ENCODE measurements around the gene RBM47.
A peak's percentile ranks its signal among the peaks of the same experiment; 100 is the strongest.
"Not testable (repeated sequence)": the region's sequence is repeated elsewhere in the genome, so short reads cannot be mapped to it uniquely, and the experiment has no call there.

The RBM47 gene

DNA sequence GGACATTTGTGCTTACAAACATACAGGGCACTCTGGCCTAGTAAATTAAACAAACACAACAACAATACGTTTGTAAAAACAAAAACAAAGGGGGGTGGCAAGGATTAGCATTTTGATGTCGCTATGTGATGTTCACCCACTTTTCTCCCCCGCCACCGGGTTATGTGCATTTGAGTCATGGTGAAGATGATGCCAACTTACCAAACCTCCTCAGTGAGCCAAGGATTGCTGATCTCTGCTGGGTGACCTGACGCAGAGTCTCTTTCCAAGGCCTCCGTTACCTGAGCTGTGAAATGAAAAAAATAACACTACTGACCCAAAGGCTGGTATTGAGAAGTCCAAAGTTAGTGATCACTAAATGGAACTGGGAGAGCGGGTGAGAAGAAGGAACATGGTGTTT, 85.4 kb downstream of the RBM47 start:
- DNase-seq: no peak

DNA sequence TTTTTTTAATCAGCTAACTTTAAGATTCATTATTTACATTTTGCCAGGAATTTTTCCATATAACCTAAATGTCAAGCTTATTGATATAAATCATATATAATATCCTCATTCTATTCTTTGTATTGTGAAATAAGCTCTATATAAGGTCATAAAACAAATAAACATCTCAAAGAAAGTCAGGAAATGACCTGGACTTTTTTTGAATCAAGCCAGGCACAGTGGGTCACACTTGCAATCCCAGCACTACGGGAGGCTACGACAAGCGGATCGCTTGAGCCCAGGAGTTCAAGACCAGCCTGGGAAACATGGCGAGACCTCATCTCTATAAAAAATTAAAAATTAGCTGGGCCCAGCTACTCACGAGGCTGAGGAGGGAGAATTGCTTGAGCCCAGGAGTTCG, 88.9 kb downstream of the RBM47 start:
- no peak for DNase-seq

DNA sequence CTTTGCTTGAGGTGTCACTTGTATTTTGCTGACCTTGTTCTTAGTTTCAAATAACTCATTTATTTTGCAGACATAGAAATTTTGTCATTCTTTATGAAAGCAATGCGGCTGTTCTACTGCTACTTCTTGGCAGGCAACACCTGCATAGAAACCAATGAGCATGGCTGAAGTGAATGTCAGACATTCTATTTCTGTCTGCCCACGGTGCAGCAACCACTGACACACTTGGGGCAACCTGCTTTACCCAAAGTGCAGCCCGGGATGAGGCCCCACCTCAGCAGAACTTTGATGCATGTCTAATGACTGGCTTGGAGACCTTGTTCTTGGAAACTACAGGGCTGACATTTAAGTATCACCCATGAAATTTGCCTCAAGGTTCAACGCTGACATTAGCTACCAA, 93.6 kb downstream of the RBM47 start:
- no peak for DNase-seq

DNA sequence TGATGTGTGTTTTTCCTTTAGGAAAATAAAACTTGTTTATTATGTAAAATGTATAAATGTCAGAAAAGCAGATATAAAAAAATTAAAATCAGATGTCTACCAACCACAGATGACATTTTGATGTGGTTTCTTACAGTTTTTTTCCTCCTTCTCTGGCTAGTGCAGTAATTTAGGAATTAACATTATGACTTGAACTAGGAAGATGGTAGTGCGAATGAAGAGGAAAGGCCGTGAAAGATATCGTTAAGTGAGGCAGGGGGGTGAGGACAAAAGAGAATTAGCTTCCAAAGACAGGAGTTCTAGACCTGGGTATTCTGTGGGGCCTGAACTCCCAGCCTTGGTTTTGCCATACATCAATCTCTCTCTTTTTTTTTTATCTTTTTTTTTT, 98.0 kb downstream of the RBM47 start:
- DNase-seq: no peak

DNA sequence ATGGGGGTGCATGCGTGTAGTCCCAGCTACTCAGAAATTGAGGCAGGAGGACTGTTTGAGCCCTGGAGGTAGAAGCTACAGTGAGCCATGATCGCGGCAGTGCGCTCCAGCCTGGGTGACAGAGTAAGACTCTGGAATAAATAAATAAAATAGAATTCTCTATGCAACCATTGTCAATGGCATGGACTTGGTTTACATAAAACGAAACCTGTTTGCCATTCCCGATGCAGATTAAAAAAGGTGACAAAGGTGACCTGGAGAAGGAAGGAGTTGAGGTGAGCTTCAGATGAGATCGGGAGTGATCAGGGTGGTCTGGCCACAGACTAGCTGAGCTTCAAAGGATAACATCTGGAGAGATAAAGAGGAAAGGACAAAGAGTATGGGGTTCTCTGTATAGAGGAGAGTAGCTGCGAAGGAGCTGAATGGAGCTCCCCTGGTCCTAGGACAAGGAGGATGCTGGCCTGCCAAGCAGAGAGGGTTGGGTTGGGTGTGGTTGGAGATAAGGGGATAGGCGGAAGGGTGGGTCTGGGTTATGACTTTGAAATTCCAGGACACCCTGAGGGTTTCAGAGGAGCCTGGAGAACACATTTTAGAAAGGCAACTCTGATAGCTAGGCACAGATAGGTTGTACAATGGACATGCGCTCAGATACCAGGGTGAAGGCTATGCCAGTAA, 98.6 kb downstream of the RBM47 start:
- no peak for DNase-seq

DNA sequence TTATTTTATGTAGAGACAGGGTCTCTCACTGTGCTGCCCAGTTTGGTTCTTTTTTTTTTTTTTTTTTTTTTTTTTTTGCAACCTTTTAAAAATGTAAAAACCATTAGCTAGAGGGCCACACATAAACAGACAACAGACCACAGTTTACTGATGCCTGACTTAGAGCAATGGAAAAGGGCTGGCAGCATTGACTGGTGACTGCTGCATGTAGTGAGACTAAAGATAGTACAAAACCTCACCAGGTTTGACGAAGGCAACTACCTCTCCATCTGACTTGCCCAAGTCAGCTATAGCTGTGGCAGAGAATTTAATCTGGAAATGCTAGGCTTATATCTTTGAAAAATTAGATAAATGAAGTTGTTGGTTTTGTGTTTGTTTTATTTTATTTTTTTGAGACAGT, 102.9 kb downstream of the RBM47 start:
- DNase-seq: no peak

DNA sequence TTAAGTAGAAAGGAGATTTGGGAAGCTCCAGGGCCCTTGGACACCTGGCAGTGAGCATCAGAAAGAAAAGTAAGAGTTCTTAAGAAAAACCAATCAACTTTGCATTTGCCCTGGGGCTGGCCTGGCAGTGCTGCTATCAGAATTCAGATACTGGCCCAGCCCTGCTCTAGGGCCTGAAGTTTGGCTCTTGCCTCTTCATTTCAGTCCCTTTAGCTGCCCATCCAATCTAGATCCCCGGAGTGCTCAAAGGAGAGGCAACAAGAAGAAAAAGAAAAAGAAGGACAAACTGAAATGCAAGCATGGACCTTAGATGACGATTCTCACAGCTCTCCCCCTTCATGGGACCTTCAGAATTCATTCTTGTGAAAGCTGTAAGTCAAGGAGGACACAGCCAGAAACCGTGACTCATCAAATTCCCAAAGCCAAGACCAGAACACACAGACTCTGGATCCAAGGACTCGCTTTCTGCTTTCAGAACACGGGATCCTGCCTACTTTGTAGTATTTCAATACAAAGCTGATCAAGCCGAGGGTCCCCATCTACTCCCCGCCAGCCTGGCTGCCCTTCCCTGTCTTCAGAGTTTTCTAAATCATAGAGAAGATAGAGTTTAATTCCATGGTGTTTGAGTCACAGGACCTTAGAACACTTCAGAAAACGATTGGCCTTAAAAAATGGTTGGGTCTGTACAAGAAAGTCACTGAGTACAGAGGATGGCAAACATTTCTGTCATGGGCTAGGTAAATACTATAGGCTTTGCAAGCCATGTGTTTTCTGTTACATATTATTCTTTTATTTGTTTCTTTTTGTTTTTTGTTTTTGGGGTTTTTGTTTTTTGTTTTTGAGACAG, 103.7 kb downstream of the RBM47 start:
- peak in 1 of 56 donors; percentile 3 for DNase-seq

DNA sequence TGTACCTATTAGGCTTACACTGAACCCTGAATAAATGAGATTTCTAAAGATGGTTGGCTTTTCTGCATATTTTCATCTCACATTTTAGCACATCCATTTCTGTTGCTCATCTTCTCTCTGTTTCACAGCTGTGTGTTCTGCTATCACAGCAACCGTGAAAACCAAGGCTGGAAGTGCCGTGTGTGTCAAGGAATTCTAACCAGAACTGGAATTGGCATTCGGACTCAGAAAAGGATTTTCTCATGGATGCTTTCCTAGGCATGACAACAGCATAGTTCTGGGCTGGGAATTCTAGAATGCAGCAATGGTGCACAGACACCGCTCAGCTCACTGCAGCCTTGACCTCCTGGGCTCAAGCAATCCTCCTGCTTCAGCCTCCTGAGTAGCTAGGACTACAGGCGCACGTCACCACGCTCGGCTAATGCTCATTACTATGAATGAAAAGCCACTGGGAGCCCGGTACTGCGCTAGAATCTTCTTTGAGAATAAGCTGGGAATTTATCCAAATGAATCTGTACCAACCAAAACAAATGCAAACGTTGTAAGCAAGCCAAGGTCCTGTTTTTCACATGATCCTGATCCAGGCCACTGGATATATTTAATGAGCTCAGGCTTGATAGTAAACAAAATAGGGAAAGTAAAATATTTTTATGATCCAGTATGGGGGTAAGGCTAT, 105.2 kb downstream of the RBM47 start:
- DNase-seq: peak in 1 of 56 donors; percentile 1

DNA sequence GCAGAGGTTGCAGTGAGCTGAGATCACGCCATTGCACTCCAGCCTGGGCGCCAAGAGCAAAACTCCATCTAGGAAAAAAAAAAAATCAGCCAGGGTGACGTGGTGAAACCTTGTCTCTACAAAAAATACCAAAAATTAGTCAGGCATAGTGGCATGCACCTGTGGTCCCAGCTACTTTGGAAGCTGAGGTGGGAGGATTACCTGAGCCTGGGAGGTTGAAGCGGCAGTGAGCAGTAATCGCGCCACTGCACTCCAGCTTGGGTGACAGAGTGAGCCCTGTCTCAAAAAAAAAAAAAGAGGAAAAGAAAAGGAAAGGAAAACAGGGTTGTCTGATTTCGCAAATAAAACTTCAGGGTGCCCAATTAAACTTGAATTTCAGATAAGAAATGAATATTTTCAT, 106.1 kb downstream of the RBM47 start:
- no peak for DNase-seq

DNA sequence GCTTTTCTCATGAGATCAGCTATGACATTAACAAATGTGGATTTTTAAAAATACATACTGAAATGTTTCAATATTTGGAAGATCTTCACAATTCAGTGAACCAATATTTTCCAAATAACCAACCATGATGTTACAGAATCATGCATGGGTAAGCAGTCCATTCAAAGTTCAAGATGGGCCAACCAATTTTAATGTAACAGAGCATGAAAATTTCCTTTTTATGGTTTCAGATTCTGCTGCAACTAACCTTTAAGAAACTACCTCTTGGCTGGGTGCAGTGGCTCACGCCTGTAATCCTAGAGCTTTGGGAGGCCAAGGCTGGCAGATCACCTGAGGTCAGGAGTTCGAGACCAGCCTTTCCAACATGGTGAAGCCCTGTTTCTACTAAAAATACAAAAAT, 107.7 kb downstream of the RBM47 start:
- DNase-seq: no peak

DNA sequence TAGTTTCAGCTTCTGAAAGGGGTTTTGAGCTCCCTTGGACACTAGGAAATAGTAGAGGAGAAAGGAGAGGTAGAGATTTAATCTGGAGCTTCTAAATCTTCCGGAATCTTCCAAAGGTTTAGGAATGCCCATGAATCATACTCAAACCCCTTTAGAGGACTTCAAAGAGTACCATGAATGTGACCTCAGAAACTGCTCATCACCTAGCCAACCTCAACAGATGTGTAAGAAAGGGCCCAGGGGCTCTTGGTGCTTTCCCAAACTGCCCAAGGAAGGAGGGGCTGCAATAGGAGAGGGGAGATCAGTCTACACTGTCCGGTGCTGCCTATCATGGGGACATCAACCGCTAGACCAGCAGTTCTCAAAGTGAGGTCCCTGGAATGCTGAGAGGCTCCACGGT, 109.1 kb downstream of the RBM47 start:
- no peak for DNase-seq

DNA sequence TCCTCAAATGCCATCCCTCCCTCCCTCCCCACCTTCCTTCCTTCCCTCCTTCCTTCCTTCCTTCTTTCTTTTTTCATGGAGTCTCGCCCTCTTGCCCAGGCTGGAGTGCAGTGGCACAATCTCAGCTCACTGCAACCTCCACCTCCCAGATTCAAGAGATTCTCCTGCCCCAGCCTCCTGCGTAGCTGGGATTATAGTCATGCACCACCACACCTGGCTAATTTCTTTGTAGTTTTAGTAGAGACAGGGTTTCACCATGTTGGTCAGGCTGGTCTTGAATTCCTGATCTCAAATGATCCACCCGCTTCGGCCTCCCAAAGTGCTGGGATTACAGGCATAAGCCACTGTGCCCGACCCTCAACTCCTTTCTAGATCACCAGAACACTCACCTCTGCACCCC, 112.6 kb downstream of the RBM47 start:
- not testable (repeated sequence) for DNase-seq

DNA sequence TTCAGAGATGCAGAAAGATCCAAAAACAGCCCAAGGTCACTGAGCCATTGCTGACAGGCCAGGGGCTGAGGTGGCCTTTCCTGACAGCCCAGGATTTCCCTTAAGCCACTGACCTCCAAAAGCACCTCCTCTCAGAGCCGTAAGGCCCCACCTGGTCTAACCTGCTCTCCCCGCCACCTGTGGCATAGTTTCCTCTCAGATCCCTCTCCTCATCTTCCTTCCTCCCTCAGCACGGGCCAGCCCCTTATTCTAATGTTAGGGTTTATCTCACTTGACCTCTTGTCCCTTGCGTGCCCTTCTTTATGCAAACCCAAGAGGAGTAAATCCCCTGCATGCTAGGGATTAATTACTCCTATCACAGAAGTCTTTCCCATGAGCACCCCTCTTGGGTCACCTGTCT, 113.0 kb downstream of the RBM47 start:
- DNase-seq: no peak

DNA sequence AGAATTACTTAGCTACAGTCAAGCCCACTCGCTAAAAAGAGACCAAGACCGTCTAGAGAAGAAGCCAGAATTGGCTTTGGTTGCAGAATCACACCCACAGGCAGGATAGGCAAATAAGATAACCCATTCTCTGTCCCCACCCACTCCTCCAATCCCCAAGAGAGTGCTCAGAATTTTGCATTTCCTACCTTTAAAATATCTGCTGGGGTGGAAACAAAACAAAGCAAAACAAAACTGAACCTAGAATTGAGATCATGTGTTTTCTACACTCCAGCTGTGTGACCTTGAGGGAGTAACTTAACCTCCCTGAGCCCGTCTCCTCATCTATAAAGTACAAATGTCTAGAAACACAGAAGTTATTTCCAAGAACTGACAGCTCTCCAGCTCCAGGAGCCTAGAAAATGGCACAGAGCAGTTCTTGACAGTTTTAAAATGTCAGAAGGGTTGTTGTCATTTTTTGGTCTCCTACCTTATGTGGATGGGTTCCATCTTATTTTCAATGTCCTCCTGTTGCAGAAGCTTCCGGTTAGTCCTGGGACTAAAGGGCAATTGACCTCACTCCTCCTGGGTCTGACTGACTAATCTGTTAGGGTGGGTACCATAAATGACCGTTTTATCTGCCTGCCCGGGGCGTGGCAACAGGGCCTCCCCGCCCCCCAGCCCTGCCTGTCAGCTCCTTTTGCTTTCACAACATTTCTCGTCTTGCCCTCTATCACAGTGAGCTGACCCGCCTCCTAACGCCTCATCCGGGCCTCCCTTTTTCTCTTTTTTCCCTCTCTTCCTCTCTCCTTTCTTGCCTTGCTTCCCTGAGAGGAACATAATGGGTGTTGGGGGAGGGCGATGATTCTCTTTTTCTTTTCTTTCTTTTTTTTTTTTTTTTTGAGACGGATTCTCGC, 114.0 kb downstream of the RBM47 start:
- no peak for DNase-seq

DNA sequence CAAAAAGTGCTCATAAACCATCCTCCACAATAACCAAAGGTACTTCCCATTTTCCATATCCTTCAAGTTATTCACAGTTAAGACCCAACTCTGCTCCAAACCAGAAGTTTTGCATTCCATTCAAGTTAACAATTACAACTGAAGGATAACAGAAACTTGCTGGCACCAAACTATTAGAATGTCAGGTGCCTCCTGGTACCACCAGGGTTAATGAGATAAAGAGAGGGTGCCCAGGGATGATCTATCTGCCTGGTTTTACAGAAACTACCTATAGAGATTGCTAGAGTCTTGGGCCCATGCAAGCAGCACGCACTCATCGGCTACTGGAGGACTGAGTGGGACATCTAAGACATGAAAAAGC, 114.6 kb downstream of the RBM47 start:
- no peak for DNase-seq

DNA sequence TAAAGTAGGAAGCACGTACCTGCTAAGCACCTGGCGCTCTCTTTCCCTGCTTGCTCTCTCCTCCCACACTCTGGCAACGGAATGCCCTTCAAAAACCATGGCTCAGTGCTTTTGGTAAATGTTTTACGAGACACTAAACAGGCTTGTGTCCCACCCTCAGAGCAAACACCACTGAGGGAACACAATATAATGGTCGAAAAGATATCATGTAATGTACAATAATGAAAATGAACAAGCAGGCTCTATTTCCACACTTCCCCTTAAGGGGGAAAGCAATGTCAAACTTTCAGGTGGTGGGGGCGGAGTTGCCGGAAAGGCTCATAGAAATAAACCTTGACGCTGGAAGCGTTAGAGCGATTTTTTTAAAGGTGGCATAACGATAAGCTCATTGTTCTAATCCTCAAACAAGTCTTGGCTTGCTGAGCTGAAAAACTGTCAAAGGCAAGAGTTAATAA, 115.1 kb downstream of the RBM47 start:
- DNase-seq: no peak

DNA sequence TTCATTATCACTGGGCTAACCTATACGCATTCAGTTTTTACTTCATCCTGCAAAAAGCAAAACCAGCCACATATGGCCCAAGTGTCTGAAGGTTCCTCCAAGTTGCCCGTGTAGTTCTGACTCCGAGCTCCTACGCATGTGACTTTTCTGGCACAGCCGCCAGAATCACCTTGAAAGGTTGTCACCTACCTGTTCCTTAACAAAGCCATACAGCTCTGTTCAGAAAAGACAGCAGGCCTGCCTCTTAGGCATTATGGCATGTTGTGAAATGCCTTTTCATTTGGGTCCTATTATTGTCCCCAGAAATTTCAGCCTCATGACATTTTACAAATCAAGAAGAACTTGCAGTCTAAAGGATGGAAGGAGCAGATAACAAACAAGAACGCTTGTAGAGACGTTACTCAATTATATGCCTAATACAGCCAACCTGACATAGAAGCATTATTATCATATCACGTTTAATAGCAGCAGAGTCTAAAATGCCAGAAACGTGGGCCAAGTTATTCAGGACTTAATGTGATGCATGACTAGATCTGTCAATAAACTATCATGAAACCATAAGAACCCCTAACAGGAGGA, 118.5 kb downstream of the RBM47 start:
- DNase-seq: no peak

DNA sequence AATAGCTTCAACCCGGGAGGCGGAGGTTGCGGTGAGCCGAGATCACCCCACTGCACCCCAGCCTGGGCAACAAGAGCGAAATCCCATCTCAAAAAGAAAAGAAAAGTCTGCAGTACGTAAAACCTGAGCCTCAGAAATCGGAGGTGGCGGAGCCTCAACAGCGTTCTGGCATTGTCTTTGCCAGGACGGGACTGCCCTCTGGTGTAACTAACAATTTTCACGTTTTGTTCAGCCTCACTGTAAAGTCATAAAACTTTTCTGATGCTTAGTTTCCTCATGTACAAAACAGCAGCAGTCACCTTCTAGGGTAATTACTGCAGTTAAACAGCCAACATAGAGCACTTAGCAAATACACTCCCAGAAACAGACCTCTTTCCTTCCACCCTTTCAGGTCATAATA, 121.7 kb downstream of the RBM47 start:
- no peak for DNase-seq

DNA sequence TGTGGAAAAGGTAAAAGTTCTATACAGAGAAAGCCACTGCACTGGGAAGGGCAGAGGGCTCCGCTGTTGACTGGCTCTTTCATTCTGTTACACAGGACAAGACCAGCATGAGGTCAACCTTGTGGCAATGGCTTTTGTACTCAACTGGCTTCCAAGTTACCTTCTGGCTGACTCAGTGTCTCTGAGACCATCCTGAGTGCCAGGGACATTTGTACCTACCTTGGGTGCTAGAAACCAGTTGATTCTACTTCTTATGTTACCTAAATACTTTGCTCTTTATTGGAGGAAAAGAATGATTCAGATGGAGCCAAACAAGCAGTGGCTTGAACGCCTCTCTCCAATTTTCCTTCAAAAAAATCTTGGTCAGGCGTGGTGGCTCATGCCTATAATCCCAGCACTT, 123.2 kb downstream of the RBM47 start:
- DNase-seq: no peak

DNA sequence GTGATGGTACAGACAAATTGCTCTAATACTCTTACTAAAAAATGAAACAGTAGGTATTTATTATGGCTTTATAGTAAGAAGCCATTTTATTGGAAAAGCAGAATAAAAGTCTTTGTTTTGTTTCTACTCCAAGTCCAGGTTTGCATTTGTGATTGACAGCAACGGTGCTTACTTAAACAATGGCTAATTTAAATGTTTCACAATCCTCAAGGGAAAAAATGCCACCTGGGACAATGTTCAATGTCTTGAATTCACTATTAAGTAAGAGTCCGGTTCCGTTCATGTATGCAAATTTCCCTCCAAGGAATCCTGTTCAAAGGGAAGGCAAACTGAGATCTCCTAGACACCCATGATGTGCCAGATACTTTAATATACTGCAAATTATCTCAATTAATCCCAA, 123.6 kb downstream of the RBM47 start:
- no peak for DNase-seq

DNA sequence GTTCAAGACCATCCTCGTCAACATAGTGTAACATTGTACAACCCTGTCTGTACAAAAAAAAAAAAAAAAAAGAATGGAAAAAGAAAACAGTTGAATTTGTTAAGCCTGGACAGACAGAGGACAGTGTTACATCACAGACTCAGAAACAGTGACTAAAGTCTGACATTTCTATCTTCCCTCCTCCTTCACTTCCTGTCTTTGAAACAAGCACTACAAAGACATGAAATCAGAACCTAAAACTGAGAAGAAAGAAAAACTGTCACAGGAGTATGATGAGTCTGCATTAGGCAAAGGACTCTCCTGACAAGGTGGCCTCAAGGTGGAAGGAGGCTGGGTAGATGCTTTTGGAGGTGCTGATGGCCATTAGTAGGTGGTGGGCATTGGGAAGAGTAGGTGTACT, 126.7 kb downstream of the RBM47 start:
- DNase-seq: no peak

All from nucleus accumbens (tissue), 56 donors.